GM12865 (cell line): ENCODE results near the gene LILRB3.
"Not testable (repeated sequence)": the region's sequence is repeated elsewhere in the genome, so short reads cannot be mapped to it uniquely, and the experiment has no call there.

Experiments used
- DNase-seq: peaks from one replicate; pipeline ENCODE4 v3.0.0; 2010; ENCODE audit warnings: low read depth
- H3K4me3 ChIP-seq: 2 replicates; pipeline ENCODE4 v1.5.1; 2011; ENCODE audit warnings: mild to moderate bottlenecking, low read depth, low read length, control low read depth
- CTCF ChIP-seq: IDR thresholded peaks from 2 replicates; pipeline ENCODE4 v1.5.1; 2011; ENCODE audit warnings: low read length, control low read depth, low read depth, inconsistent platforms; ENCODE audit not compliant: insufficient read depth; ENCODE audit errors: missing control alignments

Gene LILRB3

GRCh38 chr19:54252243-54252642 is 29.4 kb upstream of the LILRB3 start:
- H3K4me3 ChIP-seq = no peak overlapping the region
- TF ChIP-seq CTCF = no peak
- DNase-seq = no peak

GRCh38 chr19:54248016-54248601 is 25.3 kb upstream of the LILRB3 start:
- H3K4me3 ChIP-seq = no peak overlapping the region
- DNase-seq = peak; percentile 21
- no peak for TF ChIP-seq CTCF

- TF ChIP-seq CTCF = no peak
- DNase-seq = no peak
- no peak overlapping the region for H3K4me3 ChIP-seq
Measured at GRCh38 chr19:54247106-54247930, 24.5 kb upstream of the LILRB3 start.

- no peak overlapping the region for H3K4me3 ChIP-seq
- no peak for DNase-seq
- TF ChIP-seq CTCF = no peak
Measured at GRCh38 chr19:54245936-54246335, 23.1 kb upstream of the LILRB3 start.

- H3K4me3 ChIP-seq, DNase-seq: not testable (repeated sequence)
Measured at GRCh38 chr19:54243809-54244208, 21.0 kb upstream of the LILRB3 start.

GRCh38 chr19:54242646-54243045 is 19.8 kb upstream of the LILRB3 start, which contains the start of gene LILRA6:
LILRA6 (minus strand) TSS chr19:54242790.
- not testable (repeated sequence) for H3K4me3 ChIP-seq, DNase-seq

GRCh38 chr19:54242234-54242633 is 19.4 kb upstream of the LILRB3 start:
- H3K4me3 ChIP-seq, DNase-seq: not testable (repeated sequence)

- H3K4me3 ChIP-seq, DNase-seq: not testable (repeated sequence)
Measured at GRCh38 chr19:54240372-54241336, 17.8 kb upstream of the LILRB3 start.

- not testable (repeated sequence) for H3K4me3 ChIP-seq, DNase-seq
Measured at GRCh38 chr19:54239491-54240371, 16.9 kb upstream of the LILRB3 start.
